HEK293T (cell line): Measurements from ENCODE around the gene CACNG6.

ENCODE experiments used
- CTCF ChIA-PET: fragments of 350-600 bp; formaldehyde crosslinking; extraction: SDS; loops from one replicate; lab custom pipeline; 2021; ENCODE audit warnings: antibody characterized with exemption, inconsistent platforms; lab: Yijun Ruan, JAX
- POLR2A ChIA-PET: fragments of 350-600 bp; formaldehyde crosslinking; extraction: SDS; loops from one replicate; lab custom pipeline; 2020; ENCODE audit warnings: antibody characterized with exemption, inconsistent platforms; lab: Yijun Ruan, JAX
- DNase-seq: peaks from one replicate; pipeline ENCODE4 v3.0.0; 2012; ENCODE audit warnings: mixed read lengths; ENCODE audit errors: extremely low spot score
- ARNT ChIP-seq: fragments of 450-650 bp; IDR thresholded peaks from 2 replicates; pipeline ENCODE4 v1.6.1; 2017; ENCODE audit warnings: mild to moderate bottlenecking
- BHLHE40 ChIP-seq: fragments of 450-650 bp; IDR thresholded peaks from 2 replicates; pipeline ENCODE4 v1.6.1; 2016; ENCODE audit warnings: mild to moderate bottlenecking, moderate library complexity, borderline replicate concordance
- CTBP1 ChIP-seq: fragments of 450-650 bp; IDR thresholded peaks from 2 replicates; pipeline ENCODE4 v1.6.1; 2016; ENCODE audit warnings: borderline replicate concordance
- ELF4 ChIP-seq: fragments of 450-650 bp; IDR thresholded peaks from 2 replicates; pipeline ENCODE4 v1.6.1; 2017; ENCODE audit warnings: antibody characterized with exemption
- FOXA1 ChIP-seq: fragments of 450-650 bp; IDR thresholded peaks from 2 replicates; pipeline ENCODE4 v1.6.1; 2016; ENCODE audit warnings: mild to moderate bottlenecking
- FOXK2 ChIP-seq: fragments of 450-650 bp; IDR thresholded peaks from 2 replicates; pipeline ENCODE4 v1.6.1; 2016; ENCODE audit warnings: mild to moderate bottlenecking
- FOXM1 ChIP-seq: fragments of 450-650 bp; IDR thresholded peaks from 2 replicates; pipeline ENCODE4 v1.6.1; 2017; ENCODE audit warnings: mild to moderate bottlenecking, borderline replicate concordance
- HDGF ChIP-seq: fragments of 450-650 bp; IDR thresholded peaks from 2 replicates; pipeline ENCODE4 v1.6.1; 2017; ENCODE audit warnings: antibody characterized with exemption, borderline replicate concordance
- L3MBTL2 ChIP-seq: fragments of 450-650 bp; conservative IDR thresholded peaks from 2 replicates; pipeline ENCODE4 v1.6.1; 2016; ENCODE audit warnings: mild to moderate bottlenecking
- LEF1 ChIP-seq: fragments of 450-650 bp; IDR thresholded peaks from 2 replicates; pipeline ENCODE4 v1.6.1; 2017; ENCODE audit warnings: mild to moderate bottlenecking, borderline replicate concordance
- NFRKB ChIP-seq: fragments of 450-650 bp; IDR thresholded peaks from 2 replicates; pipeline ENCODE4 v1.6.1; 2016; ENCODE audit warnings: mild to moderate bottlenecking, moderate library complexity
- SP1 ChIP-seq: fragments of 450-650 bp; IDR thresholded peaks from 2 replicates; pipeline ENCODE4 v1.6.1; 2017
- SUZ12 ChIP-seq: fragments of 450-650 bp; IDR thresholded peaks from 2 replicates; pipeline ENCODE4 v1.6.1; 2016; ENCODE audit warnings: mild to moderate bottlenecking
- TARDBP ChIP-seq: fragments of 450-650 bp; IDR thresholded peaks from 2 replicates; pipeline ENCODE4 v1.6.1; 2016
- ZNF384 ChIP-seq: fragments of 450-650 bp; IDR thresholded peaks from 2 replicates; pipeline ENCODE4 v1.6.1; 2016
- TF ChIP-seq, protein P1 (sequence below): fragments of 450-650 bp; IDR thresholded peaks from 2 replicates; pipeline ENCODE4 v1.6.1; 2016

CACNG6 gene

DNA sequence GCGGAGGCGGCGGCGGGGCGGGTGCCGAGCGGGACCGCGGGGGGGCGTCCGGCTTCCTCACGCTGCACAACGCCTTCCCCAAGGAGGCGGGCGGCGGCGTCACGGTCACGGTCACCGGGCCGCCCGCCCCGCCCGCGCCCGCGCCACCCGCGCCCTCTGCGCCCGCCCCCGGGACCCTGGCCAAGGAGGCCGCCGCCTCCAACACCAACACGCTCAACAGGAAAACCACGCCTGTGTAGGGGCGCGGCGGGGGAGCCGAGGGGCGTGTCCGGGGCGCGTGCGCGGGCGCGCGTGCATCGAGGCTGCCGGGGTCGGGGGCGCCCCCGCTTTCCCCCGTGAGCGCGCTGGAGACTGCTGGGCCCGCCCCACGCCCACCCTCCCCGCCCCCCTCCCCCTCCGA, 8.8 kb upstream of the CACNG6 start:
- CTCF ChIA-PET: no interaction called here
- POLR2A ChIA-PET: no interaction called here
- DNase-seq: no peak
- TF ChIP-seq BHLHE40 (no peak), FOXA1 (no peak), CTBP1 (no peak), FOXM1 (no peak), ELF4 (no peak), ZNF384 (no peak), SUZ12 (no peak), LEF1 (no peak), TARDBP (no peak), SP1 (no peak), L3MBTL2 (no peak), NFRKB (no peak), FOXK2 (no peak)
- TF ChIP-seq, protein P1, sequence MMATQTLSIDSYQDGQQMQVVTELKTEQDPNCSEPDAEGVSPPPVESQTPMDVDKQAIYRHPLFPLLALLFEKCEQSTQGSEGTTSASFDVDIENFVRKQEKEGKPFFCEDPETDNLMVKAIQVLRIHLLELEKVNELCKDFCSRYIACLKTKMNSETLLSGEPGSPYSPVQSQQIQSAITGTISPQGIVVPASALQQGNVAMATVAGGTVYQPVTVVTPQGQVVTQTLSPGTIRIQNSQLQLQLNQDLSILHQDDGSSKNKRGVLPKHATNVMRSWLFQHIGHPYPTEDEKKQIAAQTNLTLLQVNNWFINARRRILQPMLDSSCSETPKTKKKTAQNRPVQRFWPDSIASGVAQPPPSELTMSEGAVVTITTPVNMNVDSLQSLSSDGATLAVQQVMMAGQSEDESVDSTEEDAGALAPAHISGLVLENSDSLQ: no peak

DNA sequence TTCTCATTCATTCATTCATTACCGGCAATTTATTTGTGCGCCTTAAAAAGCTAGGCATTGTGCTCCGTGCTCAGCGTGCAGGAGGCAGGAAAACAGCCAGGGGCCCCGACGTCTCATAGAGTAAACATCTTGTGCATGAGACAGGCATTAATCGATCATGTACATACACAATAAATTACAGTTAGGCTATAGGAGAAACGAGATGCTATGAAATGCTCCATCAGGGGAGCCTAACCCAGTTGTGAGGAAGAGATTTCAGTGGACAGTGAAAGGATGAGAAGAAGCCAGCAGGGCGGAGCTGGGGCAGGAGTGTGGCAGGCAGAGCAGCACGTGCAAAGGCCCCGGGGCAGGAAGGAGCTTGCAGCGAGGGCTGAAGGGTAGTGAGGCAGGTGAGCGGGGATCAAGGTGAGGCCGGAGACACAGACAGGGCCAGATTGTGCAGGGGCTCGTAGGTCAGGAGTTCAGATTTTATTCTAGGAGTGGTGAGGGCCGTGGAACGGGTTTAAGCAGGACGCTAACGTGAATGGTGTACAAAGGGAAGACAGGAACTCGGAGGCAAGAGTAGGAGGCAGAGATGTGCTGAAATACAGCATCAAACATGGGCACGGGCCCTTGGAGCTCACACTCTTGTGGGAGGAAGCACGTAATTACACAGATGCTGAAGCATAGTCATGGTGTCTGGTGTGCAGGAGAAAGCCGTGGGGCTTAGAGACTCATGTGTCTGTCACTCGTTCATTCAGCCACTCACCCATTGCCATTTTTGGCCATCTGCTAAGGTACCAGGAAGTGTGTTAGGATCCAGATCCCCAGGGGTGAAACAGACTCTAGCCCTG, 7.8 kb upstream of the CACNG6 start:
- DNase-seq: no peak
- TF ChIP-seq FOXM1 (no peak), ZNF384 (no peak), L3MBTL2 (no peak), SUZ12 (no peak), CTBP1 (no peak), BHLHE40 (no peak), SP1 (no peak), NFRKB (no peak), HDGF (no peak), LEF1 (no peak), ELF4 (no peak)
- ChIA-PET POLR2A (no interaction called here), CTCF (interaction anchor here (0.6 kb wide), 2 partner anchors 19 to 26 kb away, joined by 3 to 4 read pairs; no protein-coding TSS in a partner anchor)

DNA sequence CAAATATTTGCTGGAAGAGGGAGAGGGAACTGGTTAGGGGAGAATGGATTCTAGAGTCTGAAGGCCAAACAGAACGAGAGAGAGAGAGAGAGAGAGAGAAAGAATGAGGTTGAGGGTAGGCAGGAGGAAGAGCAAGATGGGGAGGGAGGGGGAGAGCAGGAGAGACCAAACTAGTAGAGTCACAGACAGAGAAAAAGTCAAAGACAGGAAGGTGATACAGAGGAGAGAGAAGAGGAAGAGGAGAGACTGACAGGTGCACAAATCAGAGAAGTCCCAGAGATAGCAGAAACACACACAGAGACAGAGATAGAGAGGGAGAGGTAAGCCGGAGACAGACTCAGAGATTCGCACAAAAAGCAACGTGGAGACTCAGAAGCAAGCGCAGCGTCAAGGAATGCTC, 5.6 kb upstream of the CACNG6 start:
- ChIA-PET POLR2A (no interaction called here), CTCF (no interaction called here)
- no peak for DNase-seq
- TF ChIP-seq BHLHE40 (no peak), L3MBTL2 (no peak), SUZ12 (no peak), HDGF (no peak)

DNA sequence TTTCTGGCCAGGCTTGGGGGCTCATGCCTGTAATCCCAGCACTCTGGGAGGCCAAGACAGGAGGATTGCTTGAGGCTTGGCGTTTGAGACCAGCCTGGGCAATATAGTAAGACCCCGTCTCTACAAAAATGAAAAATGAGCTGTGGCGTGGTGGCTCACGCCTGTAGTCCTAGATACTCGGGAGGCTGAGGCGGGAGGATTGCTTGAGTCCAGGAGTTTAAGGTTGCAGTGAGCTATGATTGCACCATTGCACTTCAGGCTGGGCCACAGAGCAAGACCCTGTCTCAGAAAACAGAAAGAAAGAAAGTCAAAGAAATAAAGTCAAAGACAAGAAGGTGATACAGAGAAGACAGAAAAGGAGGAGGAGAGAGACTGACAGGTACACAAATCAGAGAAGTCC, 2.5 kb upstream of the CACNG6 start:
- TF ChIP-seq, protein P1: no peak
- TF ChIP-seq TARDBP (no peak), ZNF384 (no peak), CTBP1 (no peak), HDGF (no peak), SP1 (no peak), LEF1 (no peak), L3MBTL2 (no peak), NFRKB (no peak), SUZ12 (no peak), BHLHE40 (no peak), ELF4 (no peak), ARNT (no peak), FOXM1 (no peak), FOXA1 (no peak), FOXK2 (no peak)
- no peak for DNase-seq
- CTCF ChIA-PET: no interaction called here
- POLR2A ChIA-PET: interaction anchor here (0.7 kb wide), 1 partner anchor 8 kb away, joined by 3 read pairs; no protein-coding TSS in a partner anchor

DNA sequence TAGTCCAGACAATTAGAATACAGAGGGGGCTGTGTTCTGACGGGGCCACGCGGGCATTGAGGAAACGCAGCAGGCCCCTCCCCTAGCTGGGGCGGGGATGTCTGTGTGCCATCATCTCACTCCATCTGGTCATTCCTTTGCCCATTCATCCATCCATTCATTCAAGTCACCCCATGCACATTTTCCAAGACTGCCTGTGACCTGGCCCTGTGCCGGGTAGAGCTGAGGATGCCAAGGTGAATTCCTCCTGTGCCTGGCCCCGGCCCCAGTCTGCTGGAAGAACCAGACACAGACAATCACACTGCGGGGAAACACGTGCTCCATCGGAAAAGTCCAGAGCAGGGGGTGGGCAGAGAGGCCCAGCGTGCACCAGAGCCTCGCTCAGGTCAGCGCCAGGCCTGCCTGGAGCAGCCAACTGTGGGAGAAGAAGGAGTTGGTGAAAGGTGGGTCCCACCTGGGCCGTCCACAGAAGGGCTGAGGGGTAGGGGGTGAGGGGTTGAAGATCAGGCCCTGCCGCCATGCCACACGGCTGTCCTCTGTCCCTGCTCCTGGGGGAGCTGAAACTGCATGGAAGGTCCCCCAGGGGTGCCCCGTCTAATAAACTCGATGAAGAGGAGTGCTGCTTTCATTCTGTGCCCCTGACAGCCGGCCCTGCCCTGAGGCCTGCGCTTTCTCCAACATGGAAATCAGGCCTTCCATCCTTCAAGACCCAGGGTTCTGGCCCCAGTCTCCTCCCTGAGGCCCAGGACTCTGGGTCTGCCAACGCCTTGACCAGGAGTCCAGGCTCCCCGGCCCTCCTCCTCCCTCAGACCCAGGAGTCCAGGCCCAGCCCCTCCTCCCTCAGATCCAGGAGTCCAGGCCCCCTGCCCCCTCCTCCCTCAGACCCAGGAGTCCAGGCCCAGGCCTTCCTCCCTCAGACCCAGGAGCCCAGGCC, 1.6 kb upstream of the CACNG6 start:
- ChIA-PET POLR2A (interaction anchor here (0.7 kb wide), 1 partner anchor 9 kb away, joined by 3 read pairs; no protein-coding TSS in a partner anchor), CTCF (no interaction called here)
- DNase-seq: no peak
- TF ChIP-seq FOXM1: no peak
- no peak for TF ChIP-seq NFRKB
- TF ChIP-seq ELF4: no peak
- no peak for TF ChIP-seq L3MBTL2
- TF ChIP-seq TARDBP: no peak
- TF ChIP-seq, protein P1: no peak
- TF ChIP-seq BHLHE40: no peak
- TF ChIP-seq ARNT: no peak
- no peak for TF ChIP-seq FOXK2
- no peak for TF ChIP-seq SP1
- TF ChIP-seq HDGF: no peak
- TF ChIP-seq ZNF384: no peak
- TF ChIP-seq LEF1: no peak
- TF ChIP-seq FOXA1: no peak

DNA sequence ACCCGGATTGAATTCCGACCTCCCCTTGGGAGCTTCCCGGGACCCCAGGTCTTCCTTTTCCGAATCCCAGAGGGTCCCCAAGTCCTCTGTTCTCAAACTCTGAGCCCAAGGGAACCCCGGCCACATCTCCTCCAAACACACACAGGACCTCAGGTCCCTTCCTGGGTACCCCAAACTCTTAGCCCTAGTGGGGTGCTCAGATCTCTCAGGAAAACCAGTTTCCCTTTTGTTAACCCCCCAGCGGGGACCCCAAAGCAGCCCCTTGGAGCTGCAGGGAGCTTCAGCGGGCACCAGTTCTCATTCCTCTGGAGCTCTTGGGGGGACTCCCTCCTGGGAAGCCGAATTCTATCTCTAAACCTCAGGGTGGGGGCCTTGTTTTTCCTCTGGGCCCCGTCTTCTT, 774 bp downstream of the CACNG6 start:
- no peak for DNase-seq
- TF ChIP-seq FOXA1 (no peak), HDGF (no peak), SP1 (no peak), BHLHE40 (no peak), SUZ12 (no peak), ARNT (no peak), CTBP1 (no peak), LEF1 (no peak), NFRKB (no peak), L3MBTL2 (no peak), ZNF384 (no peak)
- TF ChIP-seq, protein P1: no peak
- CTCF ChIA-PET: no interaction called here
- POLR2A ChIA-PET: interaction anchor here (3.2 kb wide), 1 partner anchor 12 kb away, joined by 18 read pairs; no protein-coding TSS in a partner anchor
